Measurements from ENCODE around the gene VKORC1. TPM values are rescaled to one million over a fixed set of nuclear protein-coding genes. Genes with fewer than 3 reads are reported as not detected.

VKORC1 gene
- polyA plus RNA-seq, 2 of the 4 experiments (the other 2 are of a cell fraction): 94.2 to 101 TPM

GRCh38 chr16:31073142-31073969 is 21.2 kb downstream of the VKORC1 start (continued):
- TF ChIP-seq, protein P1, sequence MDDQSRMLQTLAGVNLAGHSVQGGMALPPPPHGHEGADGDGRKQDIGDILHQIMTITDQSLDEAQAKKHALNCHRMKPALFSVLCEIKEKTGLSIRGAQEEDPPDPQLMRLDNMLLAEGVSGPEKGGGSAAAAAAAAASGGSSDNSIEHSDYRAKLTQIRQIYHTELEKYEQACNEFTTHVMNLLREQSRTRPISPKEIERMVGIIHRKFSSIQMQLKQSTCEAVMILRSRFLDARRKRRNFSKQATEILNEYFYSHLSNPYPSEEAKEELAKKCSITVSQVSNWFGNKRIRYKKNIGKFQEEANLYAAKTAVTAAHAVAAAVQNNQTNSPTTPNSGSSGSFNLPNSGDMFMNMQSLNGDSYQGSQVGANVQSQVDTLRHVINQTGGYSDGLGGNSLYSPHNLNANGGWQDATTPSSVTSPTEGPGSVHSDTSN (IDR thresholded peaks at IDR 0.05): peak; percentile 64; the same call in 1 of the 2 replicates

DNA sequence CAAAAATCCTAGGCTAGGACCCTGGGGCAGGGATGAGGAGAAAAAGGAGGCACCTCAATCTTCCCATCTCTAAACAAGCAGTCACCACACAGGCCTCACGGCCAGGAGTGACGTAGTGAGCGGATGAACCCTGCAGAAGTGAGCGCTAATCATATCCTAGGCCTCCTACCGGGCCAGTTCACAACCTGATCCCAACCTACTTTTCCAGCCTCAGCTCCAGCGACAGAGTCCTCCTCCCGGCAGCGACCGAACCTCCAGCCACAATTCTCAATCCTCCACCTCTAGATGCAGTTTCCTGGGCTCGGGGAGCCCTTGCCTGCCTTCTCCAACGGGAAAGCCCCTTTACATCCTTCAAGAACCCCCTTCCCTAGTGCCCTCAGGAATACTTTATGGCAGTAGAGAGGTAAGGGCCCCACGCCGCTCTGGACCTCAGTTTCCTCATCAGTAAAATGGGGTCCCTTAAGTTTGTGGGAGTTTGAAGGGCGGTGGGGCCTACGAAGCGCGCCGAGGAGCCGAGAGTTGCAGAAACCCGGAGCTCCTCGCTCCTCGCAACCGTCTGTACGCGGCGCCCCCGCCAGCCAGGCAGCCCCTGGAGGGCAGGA is 22.0 kb downstream of the VKORC1 start:
- Histone ChIP-seq H3K9me3 (no peaks in the 10 kb centered on the region), H3K27ac (peak overlapping the region; percentile 98), H3K4me2 (peak overlapping the region; percentile 92), H3K4me3 (peak overlapping the region; percentile 90), H3K4me1 (peaks cover 19% of the 10 kb centered on the region)
- TF ChIP-seq HDAC2 (IDR thresholded peaks at IDR 0.05) (peak; percentile 53; the same call in 1 of the 2 replicates), KDM1A (IDR thresholded peaks at IDR 0.05; ENCODE audit: low read depth) (0 out of 2 replicates have a peak, but pooled peaks have one; percentile 50), POLR2A (IDR thresholded peaks at IDR 0.05; ENCODE audit: low read length) (0 out of 2 replicates have a peak, but pooled peaks have one; percentile 9)
- TF ChIP-seq, protein P1 (IDR thresholded peaks at IDR 0.05): no peak
- ATAC-seq: 0 out of 6 replicates have a peak, but pooled peaks of 1 of the 2 experiments have one; percentile 6
- ChIA-PET POLR2A (interaction anchor here (1.4 to 2.4 kb wide), 5 partner anchors 10 to 107 kb away, joined by 3 to 23 read pairs (median 14); partner anchors contain the start of genes FUS and STX4), CTCF (interaction anchor here (0.9 to 3.6 kb wide), 6 partner anchors 13 to 87 kb away, joined by 3 to 21 read pairs (median 5); partner anchors contain the start of gene HSD3B7)
- DNase-seq (ENCODE audit: low read depth in 1 of 2, low spot score in 1 of 2): peak; percentile 34 to 46
- no peak for FAIRE-seq
- 4% methylated on average over 27 of the region's 27 CpGs for WGBS (ENCODE audit: missing lambda C conversion rate)

- peak overlapping the region; percentile 90 for H3K4me3 ChIP-seq
- H3K9me3 ChIP-seq: no peaks in the 10 kb centered on the region
- peak overlapping the region; percentile 98 for H3K27ac ChIP-seq
- ChIA-PET POLR2A (no interaction called here), CTCF (interaction anchor here (1.5 to 3.6 kb wide), 2 partner anchors 70 to 87 kb away, joined by 4 to 21 read pairs; partner anchors contain the start of gene HSD3B7)
- H3K4me1 ChIP-seq: peaks cover 19% of the 10 kb centered on the region
- FAIRE-seq (no peak), ATAC-seq (no peak), DNase-seq (ENCODE audit: low read depth in 1 of 2, low spot score in 1 of 2) (no peak)
- H3K4me2 ChIP-seq: peak overlapping the region; percentile 92
- TF ChIP-seq ZNF302 (CRISPR knock-in tag; IDR thresholded peaks at IDR 0.05) (no peak), TP53 (CRISPR knock-in tag; IDR thresholded peaks at IDR 0.05) (no peak), POLR2AphosphoS2 (conservative IDR thresholded peaks at IDR 0.05; ENCODE audit: low read length) (no peak), RFX5 (IDR thresholded peaks at IDR 0.05) (no peak), HOXB5 (CRISPR knock-in tag; IDR thresholded peaks at IDR 0.05) (no peak), JUN (IDR thresholded peaks at IDR 0.05) (no peak), CEBPB (IDR thresholded peaks at IDR 0.05) (no peak), KDM1A (IDR thresholded peaks at IDR 0.05; ENCODE audit: low read depth) (no peak)
- TF ChIP-seq, protein P2, sequence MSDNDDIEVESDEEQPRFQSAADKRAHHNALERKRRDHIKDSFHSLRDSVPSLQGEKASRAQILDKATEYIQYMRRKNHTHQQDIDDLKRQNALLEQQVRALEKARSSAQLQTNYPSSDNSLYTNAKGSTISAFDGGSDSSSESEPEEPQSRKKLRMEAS (IDR thresholded peaks at IDR 0.05): no peak
- 16% methylated on average over 4 of the region's 4 CpGs for WGBS (ENCODE audit: missing lambda C conversion rate)
Measured at GRCh38 chr16:31071861-31072260, 22.7 kb downstream of the VKORC1 start.

GRCh38 chr16:31067342-31067741 is 27.3 kb downstream of the VKORC1 start:
- DNase-seq (ENCODE audit: low read depth in 1 of 2, low spot score in 1 of 2) (no peak), ATAC-seq (no peak), FAIRE-seq (no peak)
- Histone ChIP-seq H3K4me3 (no peak overlapping the region), H3K4me2 (no peak overlapping the region), H3K4me1 (peaks cover 22% of the 10 kb centered on the region), H3K9me3 (no peaks in the 10 kb centered on the region), H3K27ac (no peak overlapping the region)
- ChIA-PET CTCF (interaction anchor here (1.2 to 6.5 kb wide), 4 partner anchors 18 to 82 kb away, joined by 3 to 58 read pairs (median 4); partner anchors contain the start of gene HSD3B7), POLR2A (interaction anchor here (0.6 kb wide), 2 partner anchors 68 to 384 kb away, joined by 3 to 4 read pairs; no protein-coding TSS in a partner anchor)
- TF ChIP-seq, protein P3, sequence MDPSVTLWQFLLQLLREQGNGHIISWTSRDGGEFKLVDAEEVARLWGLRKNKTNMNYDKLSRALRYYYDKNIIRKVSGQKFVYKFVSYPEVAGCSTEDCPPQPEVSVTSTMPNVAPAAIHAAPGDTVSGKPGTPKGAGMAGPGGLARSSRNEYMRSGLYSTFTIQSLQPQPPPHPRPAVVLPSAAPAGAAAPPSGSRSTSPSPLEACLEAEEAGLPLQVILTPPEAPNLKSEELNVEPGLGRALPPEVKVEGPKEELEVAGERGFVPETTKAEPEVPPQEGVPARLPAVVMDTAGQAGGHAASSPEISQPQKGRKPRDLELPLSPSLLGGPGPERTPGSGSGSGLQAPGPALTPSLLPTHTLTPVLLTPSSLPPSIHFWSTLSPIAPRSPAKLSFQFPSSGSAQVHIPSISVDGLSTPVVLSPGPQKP (IDR thresholded peaks at IDR 0.05; ENCODE audit: low read depth, low read length): no peak
- no peak for TF ChIP-seq MAFK (IDR thresholded peaks at IDR 0.05; ENCODE audit: partially characterized antibody)
- TF ChIP-seq CBX2 (IDR thresholded peaks at IDR 0.05; ENCODE audit: borderline replicate concordance, low read depth): no peak
- TF ChIP-seq ZC3H11A (IDR thresholded peaks at IDR 0.05): no peak
- no peak for TF ChIP-seq CBX8 (IDR thresholded peaks at IDR 0.05)
- TF ChIP-seq, protein P4, sequence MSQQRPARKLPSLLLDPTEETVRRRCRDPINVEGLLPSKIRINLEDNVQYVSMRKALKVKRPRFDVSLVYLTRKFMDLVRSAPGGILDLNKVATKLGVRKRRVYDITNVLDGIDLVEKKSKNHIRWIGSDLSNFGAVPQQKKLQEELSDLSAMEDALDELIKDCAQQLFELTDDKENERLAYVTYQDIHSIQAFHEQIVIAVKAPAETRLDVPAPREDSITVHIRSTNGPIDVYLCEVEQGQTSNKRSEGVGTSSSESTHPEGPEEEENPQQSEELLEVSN (IDR thresholded peaks at IDR 0.05; ENCODE audit: borderline replicate concordance, low read depth): no peak
- no peak for TF ChIP-seq HDAC2 (IDR thresholded peaks at IDR 0.05)
- TF ChIP-seq ZFP36 (IDR thresholded peaks at IDR 0.05; ENCODE audit: borderline replicate concordance, partially characterized antibody): no peak
- TF ChIP-seq JUNB (IDR thresholded peaks at IDR 0.05): no peak
- 87% methylated on average over 3 of the region's 3 CpGs for WGBS (ENCODE audit: missing lambda C conversion rate)
